Transverse colon (tissue), 4 donors: ENCODE measurements around the gene LINS1. TPM values are rescaled to one million over a fixed set of nuclear protein-coding genes. Genes with fewer than 3 reads are reported as not detected.

Experiments
- DNase-seq: peaks from one replicate; pipeline ENCODE4 v3.0.0-alpha.2; 2019
- H3K27ac ChIP-seq, 4 donors: fragments of 200-600 bp; sonication (generic); 2 replicates each; pipeline ENCODE4 v1.5.1; 2016 to 2018; ENCODE audit warnings: inconsistent platforms in 4 of 4
- H3K27me3 ChIP-seq: fragments of 200-600 bp; sonication (generic); 2 replicates; pipeline ENCODE4 v1.5.1; 2017; ENCODE audit warnings: inconsistent platforms
- H3K36me3 ChIP-seq, 4 donors: fragments of 200-600 bp; sonication (generic); 2 replicates each; pipeline ENCODE4 v1.5.1; 2017 to 2019; ENCODE audit warnings: inconsistent platforms in 4 of 4
- H3K4me1 ChIP-seq, 4 donors: fragments of 200-600 bp; sonication (generic); 2 replicates each; pipeline ENCODE4 v1.5.1; 2017 to 2020; ENCODE audit warnings: inconsistent platforms in 4 of 4
- H3K4me3 ChIP-seq, 4 donors: fragments of 200-600 bp; sonication (generic); 1 replicate in 1 of 4; 2 replicates in 3 of 4; pipeline versions ENCODE4 v1.5.1 to v1.6.1; 2017 to 2019; ENCODE audit warnings: inconsistent platforms in 4 of 4
- H3K9me3 ChIP-seq, 2 donors: fragments of 200-600 bp; sonication (generic); 2 replicates each; pipeline ENCODE4 v1.5.1; 2017 to 2019; ENCODE audit warnings: inconsistent platforms in 2 of 2
- CTCF ChIP-seq, 5 experiments: fragments of 200-600 bp in 3 of 5; fragments of 450-650 bp in 2 of 5; sonication (generic) in 3 of 5; IDR thresholded peaks; 1 replicate in 2 of 5; 2 replicates in 3 of 5; pipeline ENCODE4 v1.5.1; 2016 to 2017; ENCODE audit warnings: antibody characterized with exemption in 5 of 5, inconsistent platforms in 3 of 5, mild to moderate bottlenecking in 2 of 5, moderate library complexity in 1 of 5
- EP300 ChIP-seq: sonication (generic); formaldehyde crosslinking; IDR thresholded peaks from one replicate; pipeline ENCODE4 v1.6.1; 2017; ENCODE audit warnings: antibody characterized with exemption, low read depth
- POLR2A ChIP-seq: fragments of 450-650 bp; IDR thresholded peaks from one replicate; pipeline ENCODE4 v1.6.1; 2016; ENCODE audit warnings: antibody characterized with exemption, mild to moderate bottlenecking, moderate library complexity
- POLR2AphosphoS5 ChIP-seq, 3 donors: sonication (generic); formaldehyde crosslinking; IDR thresholded peaks; one replicate each; pipeline ENCODE4 v1.6.1; 2016; ENCODE audit warnings: antibody characterized with exemption in 3 of 3
- WGBS, 2 donors: methylation state at CpG; one replicate each; pipeline ENCODE4 v1.1.5; 2018; ENCODE audit warnings: low coverage in 1 of 2; 5-methylcytosine and 5-hydroxymethylcytosine counted together
- in situ Hi-C, 4 donors: fragments of 200-750 bp; cut with MboI; loops; one replicate each; pipeline versions ENCODE4 v1.15.0 to v1.15.1; 2017; ENCODE audit warnings: low sequenced_read_pairs in 3 of 4, low pct_ligation_motif_present in 1 of 4, low pct_unique_long_range_greater_than_20kb in 1 of 4
- intact Hi-C: fragments of 100-400 bp; cut with DNase I; formaldehyde crosslinking; loops from one replicate; pipeline ENCODE4 v1.15.1; 2023; ENCODE audit warnings: low total_unique reads
- total RNA-seq, 4 donors: library from RNA; depleted of rRNA; stranded (reverse); fragments of >200 nt; gene quantifications; one replicate each; pipeline ENCODE4 v1.1.0, GENCODE V29; 2016

Gene LINS1
- total RNA-seq, 4 donors from 2014 or later, result 24.7 to 48.9 (median 39.2) TPM

GRCh38 chr15:100570735-100571313 is 31.2 kb downstream of the LINS1 start:
- peaks cover 0 to 12% (median 4%) of the 10 kb centered on the region in 4 donors for H3K36me3 ChIP-seq
- in situ Hi-C loops (loop anchor here in 3 of 4 donors (5.0 to 25.0 kb wide), 4 partner anchors 224 to 634 kb away; partner anchors contain the start of gene ADAMTS17 (in 2 of the 3)), intact Hi-C loops (no loop called here)
- no peak for TF ChIP-seq EP300
- no peak for TF ChIP-seq POLR2AphosphoS5 (IDR thresholded peaks at IDR 0.05)
- no peak for TF ChIP-seq CTCF (IDR thresholded peaks at IDR 0.05)
- no peak for TF ChIP-seq POLR2A
- H3K9me3 ChIP-seq, result no peaks in the 10 kb centered on the region
- no peak overlapping the region for H3K27ac ChIP-seq
- WGBS, 2 donors, result 88 to 94% methylated on average over 4 of the region's 4 CpGs
- no peak overlapping the region for H3K4me3 ChIP-seq
- DNase-seq, result no peak
- H3K27me3 ChIP-seq, result no peaks in the 10 kb centered on the region
- no peaks in the 10 kb centered on the region for H3K4me1 ChIP-seq

GRCh38 chr15:100570275-100570674 is 31.7 kb downstream of the LINS1 start:
- H3K36me3 ChIP-seq, result peaks cover 0 to 12% (median 4%) of the 10 kb centered on the region in 4 donors
- no peaks in the 10 kb centered on the region for H3K9me3 ChIP-seq
- H3K27me3 ChIP-seq, result no peaks in the 10 kb centered on the region
- no peak for TF ChIP-seq POLR2AphosphoS5 (IDR thresholded peaks at IDR 0.05)
- no peak for TF ChIP-seq POLR2A
- no peak for TF ChIP-seq EP300
- TF ChIP-seq CTCF (IDR thresholded peaks at IDR 0.05), result no peak
- in situ Hi-C loops, result loop anchor here in 3 of 4 donors (5.0 to 25.0 kb wide), 4 partner anchors 223 to 633 kb away; partner anchors contain the start of gene ADAMTS17 (in 2 of the 3)
- 92 to 96% methylated on average over 3 of the region's 3 CpGs for WGBS, 2 donors
- no peak for DNase-seq
- no peak overlapping the region for H3K4me3 ChIP-seq
- intact Hi-C loops, result no loop called here
- no peaks in the 10 kb centered on the region for H3K4me1 ChIP-seq
- H3K27ac ChIP-seq, result no peak overlapping the region

GRCh38 chr15:100569391-100569790 is 32.6 kb downstream of the LINS1 start:
- no peaks in the 10 kb centered on the region for H3K9me3 ChIP-seq
- peaks cover 0 to 12% (median 4%) of the 10 kb centered on the region in 4 donors for H3K36me3 ChIP-seq
- no peaks in the 10 kb centered on the region for H3K27me3 ChIP-seq
- H3K4me1 ChIP-seq, result no peaks in the 10 kb centered on the region
- TF ChIP-seq POLR2A (no peak), POLR2AphosphoS5 (IDR thresholded peaks at IDR 0.05) (no peak), CTCF (IDR thresholded peaks at IDR 0.05) (no peak), EP300 (no peak)
- intact Hi-C loops (no loop called here), in situ Hi-C loops (loop anchor here in 2 of 4 donors (25.0 kb wide), 2 partner anchors 232 to 632 kb away; partner anchors contain the start of gene ADAMTS17 (in 1 of the 2))
- DNase-seq, result no peak
- no peak overlapping the region for H3K27ac ChIP-seq
- no peak overlapping the region for H3K4me3 ChIP-seq
- WGBS, 2 donors, result 72 to 75% methylated on average over 5 to 8 of the region's 8 CpGs

GRCh38 chr15:100566850-100567628 is 34.9 kb downstream of the LINS1 start:
- peaks cover 0 to 4% (median 0%) of the 10 kb centered on the region in 4 donors for H3K36me3 ChIP-seq
- H3K4me3 ChIP-seq, result no peak overlapping the region
- in situ Hi-C loops, result loop anchor here in 2 of 4 donors (25.0 kb wide), 2 partner anchors 230 to 630 kb away; partner anchors contain the start of gene ADAMTS17 (in 1 of the 2)
- 91 to 93% methylated on average over 5 to 6 of the region's 6 CpGs for WGBS, 2 donors
- no peaks in the 10 kb centered on the region for H3K4me1 ChIP-seq
- no peak for TF ChIP-seq EP300
- TF ChIP-seq CTCF (IDR thresholded peaks at IDR 0.05), result no peak
- TF ChIP-seq POLR2AphosphoS5 (IDR thresholded peaks at IDR 0.05), result no peak
- no peak for TF ChIP-seq POLR2A
- intact Hi-C loops, result no loop called here
- H3K9me3 ChIP-seq, result no peaks in the 10 kb centered on the region
- no peak for DNase-seq
- H3K27ac ChIP-seq, result no peak overlapping the region
- H3K27me3 ChIP-seq, result no peaks in the 10 kb centered on the region
